Measurements from ENCODE around the gene CD38.
A peak's percentile ranks its signal among the peaks of the same experiment; 100 is the strongest.
"Not testable (repeated sequence)": the region's sequence is repeated elsewhere in the genome, so short reads cannot be mapped to it uniquely, and the experiment has no call there.

The CD38 gene

DNA sequence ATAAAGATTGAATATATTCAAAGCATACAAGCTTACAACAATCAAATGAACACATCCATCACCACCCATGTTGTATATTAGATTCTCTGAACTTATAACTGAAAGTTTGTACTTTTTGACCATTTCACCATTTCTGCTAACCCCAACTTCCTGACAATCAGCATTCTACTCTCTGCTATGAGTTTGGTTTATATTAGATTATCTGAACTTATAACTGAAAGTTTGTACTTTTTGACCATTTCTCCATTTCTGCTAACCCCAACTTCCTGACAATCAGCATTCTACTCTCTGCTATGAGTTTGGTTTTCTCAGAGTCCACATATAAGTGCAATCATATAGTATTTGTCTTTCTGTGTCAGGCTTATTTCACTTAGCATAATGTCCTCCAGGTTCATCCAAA is 15.7 kb upstream of the CD38 start:
- not testable (repeated sequence) for DNase-seq (ENCODE audit: low read depth)

GRCh38 chr4:15765391-15765790 is 12.7 kb upstream of the CD38 start:
- DNase-seq (ENCODE audit: low read depth), result no peak

- DNase-seq (ENCODE audit: low read depth), result peak; percentile 12
These were observed 12.0 kb upstream of the CD38 start for GRCh38 chr4:15765910-15766697.

DNA sequence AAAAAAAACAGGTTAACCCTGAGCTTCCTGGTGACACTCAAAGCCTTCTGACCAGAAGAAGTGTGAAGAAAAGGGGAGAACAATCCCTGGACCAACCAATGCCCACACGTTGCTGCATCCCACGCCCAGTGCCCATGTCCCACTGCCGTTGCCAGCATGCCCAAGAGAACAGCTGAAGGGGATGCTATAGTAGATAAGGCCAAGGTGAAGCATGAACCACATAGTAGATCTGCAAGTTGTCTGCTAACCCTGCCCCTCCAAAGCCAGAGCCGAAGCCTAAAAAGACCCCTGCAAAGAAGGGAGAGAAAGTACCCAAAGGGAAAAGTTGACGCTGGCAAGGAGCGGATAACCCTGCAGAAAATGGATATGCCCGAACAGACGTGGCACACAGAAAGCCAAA is 11.3 kb upstream of the CD38 start:
- DNase-seq (ENCODE audit: low read depth), result no peak

- DNase-seq (ENCODE audit: low read depth), result no peak
These were observed 8.9 kb upstream of the CD38 start for GRCh38 chr4:15769202-15769601.

DNA sequence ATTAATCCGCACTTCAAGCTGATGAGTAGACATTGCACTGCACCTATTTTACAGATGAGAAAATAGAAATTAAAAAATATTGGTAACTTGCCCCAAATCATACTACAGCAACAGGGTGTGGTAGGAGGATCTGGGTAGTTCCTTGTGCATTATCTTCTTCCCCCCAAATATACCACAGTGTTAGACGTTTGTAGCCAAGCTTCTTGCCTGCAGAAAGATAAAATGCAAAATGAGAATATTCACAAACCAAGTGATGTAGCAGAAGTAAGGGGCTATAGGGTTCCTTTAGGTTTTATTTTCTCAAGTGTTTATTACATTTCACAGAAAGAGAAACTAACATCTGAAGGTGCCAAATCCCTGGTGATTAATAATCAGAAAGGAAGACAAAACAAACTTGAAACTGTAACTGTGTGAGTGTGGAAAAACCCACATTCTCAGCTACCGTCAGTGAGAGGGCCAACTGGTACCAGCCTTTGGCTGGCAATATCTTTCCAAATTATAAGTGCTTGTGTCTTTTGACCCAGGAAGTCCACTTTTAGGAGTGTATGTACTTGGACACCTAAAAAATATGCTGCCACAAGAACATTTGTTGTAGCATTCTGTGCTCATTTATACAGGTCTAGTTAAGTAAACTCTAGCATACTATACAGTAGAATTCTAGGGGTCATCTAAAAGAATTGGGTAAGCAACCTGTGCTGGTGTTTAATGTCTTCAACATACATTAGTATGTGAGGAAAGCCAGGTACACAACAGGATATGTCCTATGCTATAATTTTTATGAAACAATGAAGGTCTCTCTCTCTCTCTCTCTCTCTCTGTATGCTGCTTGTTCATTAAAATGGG is 6.7 kb upstream of the CD38 start:
- no peak for DNase-seq (ENCODE audit: low read depth)

DNA sequence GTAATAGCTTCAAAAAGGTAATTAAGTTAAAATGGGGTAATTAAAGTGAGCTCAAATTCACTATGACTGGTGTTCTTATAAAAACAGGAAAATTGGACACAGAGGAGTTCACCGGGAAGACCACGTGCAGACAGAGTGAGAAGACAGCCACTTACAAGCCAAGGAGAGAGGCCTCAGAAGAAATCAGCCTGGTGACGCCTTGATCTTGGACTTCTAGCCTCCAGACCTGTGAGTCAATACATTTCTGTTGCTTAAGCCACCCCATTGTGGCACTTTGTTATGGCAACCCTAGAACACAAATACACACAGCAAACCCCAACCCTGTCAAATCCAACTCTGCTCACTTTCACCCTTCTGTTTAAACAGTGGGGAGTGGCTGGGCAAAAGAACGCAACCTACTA is 4.1 kb upstream of the CD38 start:
- DNase-seq (ENCODE audit: low read depth), result no peak

GRCh38 chr4:15776871-15777648 is 1.1 kb upstream of the CD38 start:
- no peak for DNase-seq (ENCODE audit: low read depth)

DNA sequence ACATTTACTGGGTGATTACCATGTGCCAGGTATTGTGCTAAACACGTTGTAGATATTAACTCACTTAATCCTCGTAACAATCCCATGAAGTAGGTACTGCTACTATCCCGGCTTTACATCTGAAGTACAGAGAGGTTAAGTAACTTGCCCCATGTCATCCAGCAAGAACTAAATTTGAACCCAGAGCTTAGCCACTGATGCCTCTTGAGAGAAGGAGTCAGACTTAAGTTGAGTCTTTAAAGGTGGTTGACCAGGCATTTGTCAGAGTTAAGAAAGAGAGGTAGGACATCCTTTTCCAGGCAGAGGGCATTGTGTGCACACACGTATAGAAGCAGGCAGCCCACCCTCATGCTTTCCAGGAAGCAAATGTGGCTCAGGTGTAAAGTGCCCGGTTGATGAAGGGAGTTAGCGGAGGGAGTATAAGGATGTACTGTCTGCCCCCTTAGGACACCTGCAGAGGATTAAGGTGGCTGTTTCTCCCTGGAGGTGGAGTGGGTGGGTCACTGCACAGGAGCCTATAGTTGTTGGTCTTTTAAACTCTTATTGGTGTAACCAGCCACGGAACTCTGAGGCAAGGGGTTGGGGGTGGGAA is 335 bp upstream of the CD38 start:
- DNase-seq (ENCODE audit: low read depth), result no peak

- no peak for DNase-seq (ENCODE audit: low read depth)
These were observed 1.2 kb downstream of the CD38 start for GRCh38 chr4:15779306-15779705.

DNA sequence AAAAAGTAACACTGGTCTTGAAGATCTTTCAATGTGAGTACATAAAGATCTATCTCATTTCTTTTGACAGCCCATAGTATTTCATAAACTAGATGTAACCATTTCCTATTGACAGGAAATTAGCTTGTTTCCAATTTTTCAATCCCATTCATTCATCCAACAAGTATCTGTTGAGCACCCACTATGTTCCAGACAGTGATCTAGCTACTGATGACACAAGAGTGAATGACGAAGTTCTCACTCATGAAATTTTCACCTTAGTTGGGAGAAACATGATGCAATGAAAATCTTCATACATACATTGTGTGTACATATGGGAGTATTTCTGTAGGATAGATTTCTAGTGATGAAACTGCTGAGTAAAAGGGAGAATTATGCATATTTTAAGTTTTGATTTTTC is 1.7 kb downstream of the CD38 start:
- no peak for DNase-seq (ENCODE audit: low read depth)

DNA sequence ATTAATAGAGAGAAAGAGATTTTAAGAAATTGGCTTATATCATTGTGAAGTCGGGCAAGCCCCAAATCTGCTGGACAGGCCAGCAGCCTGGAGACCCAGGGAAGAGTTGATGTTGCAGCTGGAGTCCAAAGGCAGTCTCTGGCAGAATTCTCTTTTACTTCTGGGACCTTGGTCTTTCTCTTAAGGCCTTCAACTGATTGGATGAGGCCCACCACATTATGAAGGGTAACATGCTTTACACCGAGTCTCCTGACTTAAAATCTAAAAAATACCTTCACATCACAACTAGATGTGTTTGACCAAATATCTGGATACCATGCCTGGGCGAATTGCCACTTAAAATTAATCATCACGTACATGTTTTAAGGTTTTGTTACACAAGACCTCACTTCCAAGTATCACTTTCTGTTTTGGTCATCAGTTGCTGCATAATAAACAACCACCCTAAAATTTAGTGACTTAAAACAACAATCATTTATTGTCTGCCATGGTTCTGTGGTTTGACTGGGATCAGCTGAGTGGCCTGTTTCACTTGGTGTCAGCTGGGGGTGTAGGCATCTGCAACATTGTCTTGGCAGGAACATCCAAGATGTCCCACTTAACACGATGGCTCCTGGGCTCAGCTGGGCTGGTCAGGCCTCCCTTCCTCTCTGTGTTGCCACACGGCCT is 3.4 kb downstream of the CD38 start:
- no peak for DNase-seq (ENCODE audit: low read depth)

GRCh38 chr4:15783676-15784075 is 5.5 kb downstream of the CD38 start:
- DNase-seq (ENCODE audit: low read depth), result no peak

- DNase-seq (ENCODE audit: low read depth), result no peak
These were observed 7.0 kb downstream of the CD38 start for GRCh38 chr4:15784959-15785634.

GRCh38 chr4:15786743-15787142 is 8.6 kb downstream of the CD38 start:
- DNase-seq (ENCODE audit: low read depth), result no peak

DNA sequence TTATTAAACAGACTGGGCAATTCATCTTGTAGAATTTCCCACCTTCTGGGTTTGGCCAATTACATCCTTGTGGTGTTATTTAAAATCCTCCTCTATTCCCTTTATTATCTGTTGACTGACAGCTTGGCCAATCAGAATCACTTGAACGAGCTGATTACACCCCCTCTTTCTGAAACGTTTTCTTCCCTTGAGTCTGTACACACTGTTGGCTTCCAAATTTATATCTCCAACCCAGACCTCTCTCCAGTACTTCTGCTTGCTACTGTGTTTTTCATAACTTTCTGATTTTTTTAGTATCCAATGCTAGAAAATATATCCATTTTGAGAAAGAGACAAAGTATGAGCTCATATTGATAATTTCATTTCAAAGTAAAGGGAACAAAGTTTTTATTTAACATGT is 14.8 kb downstream of the CD38 start:
- DNase-seq (ENCODE audit: low read depth), result no peak

- DNase-seq (ENCODE audit: low read depth), result no peak
These were observed 15.6 kb downstream of the CD38 start for GRCh38 chr4:15793506-15794363.

- DNase-seq (ENCODE audit: low read depth), result no peak
These were observed 16.3 kb downstream of the CD38 start for GRCh38 chr4:15794426-15794825.

DNA sequence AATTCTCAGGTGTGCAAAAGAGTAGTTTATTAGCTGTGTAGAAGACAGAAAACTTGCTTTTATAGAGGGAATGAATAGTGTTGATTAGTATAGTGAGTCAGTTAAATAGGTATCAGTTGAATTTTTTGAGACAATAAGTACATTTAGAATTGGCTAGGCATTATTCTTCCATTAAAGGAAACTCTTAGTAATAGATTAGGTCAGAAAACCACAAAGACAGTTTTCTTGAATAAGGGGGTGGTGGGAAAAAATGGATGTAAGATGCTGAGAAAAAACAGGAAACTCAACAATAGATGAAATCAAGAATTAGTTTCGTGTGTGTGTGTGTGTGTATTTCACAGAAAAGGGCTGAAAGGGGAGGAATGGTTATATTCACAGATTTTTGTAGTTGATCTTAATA is 16.8 kb downstream of the CD38 start:
- no peak for DNase-seq (ENCODE audit: low read depth)

DNA sequence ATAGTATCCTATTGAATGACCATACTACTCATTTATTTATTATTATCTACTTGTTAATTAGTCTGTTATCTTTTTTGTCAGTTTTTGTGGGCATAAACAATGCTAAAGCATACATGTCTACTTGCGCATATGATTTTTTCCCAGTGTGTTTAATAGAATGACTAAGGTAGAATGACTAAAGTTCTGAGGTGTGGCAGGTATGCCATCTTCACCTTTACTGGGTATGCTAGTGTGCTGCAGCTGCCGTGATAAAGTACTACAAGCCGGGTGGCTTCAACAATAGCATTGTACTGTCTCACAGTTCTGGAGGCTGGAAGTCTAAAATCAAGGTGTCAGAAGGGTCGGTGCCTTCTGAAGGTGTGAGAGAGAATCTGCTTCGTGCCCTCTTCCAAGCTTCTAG is 19.2 kb downstream of the CD38 start:
- DNase-seq (ENCODE audit: low read depth), result no peak
